ENCODE results near the gene KMO.

Gene KMO

GRCh38 chr1:241598249-241598648 lies 66.1 kb downstream of the KMO start:
- no peak for DNase-seq

- DNase-seq: no peak
Measured at GRCh38 chr1:241600496-241600901, 68.3 kb downstream of the KMO start.

GRCh38 chr1:241603731-241604245 lies 71.6 kb downstream of the KMO start:
- DNase-seq: no peak

- no peak for DNase-seq
Measured at GRCh38 chr1:241605146-241605805, 73.1 kb downstream of the KMO start.

- no peak for DNase-seq
Measured at GRCh38 chr1:241606544-241606943, 74.4 kb downstream of the KMO start.

- no peak for DNase-seq
Measured at GRCh38 chr1:241607497-241607896, 75.3 kb downstream of the KMO start.

GRCh38 chr1:241608379-241609033 lies 76.3 kb downstream of the KMO start:
- DNase-seq: no peak

GRCh38 chr1:241610056-241610815 lies 78.1 kb downstream of the KMO start:
- DNase-seq: no peak

- peak; percentile 71 for DNase-seq
Measured at GRCh38 chr1:241611063-241611462, 78.9 kb downstream of the KMO start.

GRCh38 chr1:241611736-241612135 lies 79.6 kb downstream of the KMO start:
- DNase-seq: no peak

- no peak for DNase-seq
Measured at GRCh38 chr1:241612533-241613477, 80.6 kb downstream of the KMO start.

GRCh38 chr1:241614144-241614543 lies 82.0 kb downstream of the KMO start:
- no peak for DNase-seq

- no peak for DNase-seq
Measured at GRCh38 chr1:241614572-241614971, 82.4 kb downstream of the KMO start.

- DNase-seq: no peak
Measured at GRCh38 chr1:241615043-241615974, 83.1 kb downstream of the KMO start.

- no peak for DNase-seq
Measured at GRCh38 chr1:241617426-241617825, 85.2 kb downstream of the KMO start.

- no peak for DNase-seq
Measured at GRCh38 chr1:241622669-241623068, 90.5 kb downstream of the KMO start.

GRCh38 chr1:241624935-241625334 lies 92.8 kb downstream of the KMO start:
- DNase-seq: no peak

- DNase-seq: peak; percentile 39
Measured at GRCh38 chr1:241627453-241628259, 95.5 kb downstream of the KMO start.

GRCh38 chr1:241630005-241630404 lies 97.8 kb downstream of the KMO start:
- no peak for DNase-seq

- no peak for DNase-seq
Measured at GRCh38 chr1:241630476-241630875, 98.3 kb downstream of the KMO start.

- DNase-seq: no peak
Measured at GRCh38 chr1:241630899-241631298, 98.7 kb downstream of the KMO start.
